DOHH2 (cell line): Measurements from ENCODE around the gene PAFAH2.

Experiments
- CTCF ChIP-seq: fragments of 200-600 bp; sonication (generic); IDR thresholded peaks from one replicate; pipeline ENCODE4 v1.5.1; 2014; ENCODE audit warnings: antibody characterized with exemption, mild to moderate bottlenecking, low read depth, low read length; ENCODE audit not compliant: poor library complexity, severe bottlenecking
- EZH2phosphoT487 ChIP-seq: fragments of 200-600 bp; sonication (generic); IDR thresholded peaks from 2 replicates; pipeline ENCODE4 v1.6.1; 2017; ENCODE audit warnings: borderline replicate concordance, mild to moderate bottlenecking, antibody characterized with exemption, low read length, moderate library complexity, mixed read lengths

GRCh38 chr1:25922971-25923552, 74.8 kb downstream of the PAFAH2 start:
- no peak for TF ChIP-seq CTCF
- TF ChIP-seq EZH2phosphoT487 = peak; percentile 80; the same call in 1 of the 2 replicates
